CD4-positive, alpha-beta T cell treated with Interleukin-4 for 1 hour (primary cell): Measurements from ENCODE around the gene RIMKLB.

ENCODE experiments used
- DNase-seq, 2 donors: peaks; one replicate each; pipeline ENCODE4 v3.0.0-alpha.2; 2020 to 2022

RIMKLB gene

GRCh38 chr12:8697476-8698131 lies at the start of gene RIMKLB:
Gene RIMKLB, plus strand, starts transcription at chr12:8697991. Its CDS starts 15,876 bp downstream, at chr12:8713867.
- DNase-seq = peak; percentile 78 to 80

- peak in 1 of 2 donors; percentile 13 for DNase-seq
Measured at GRCh38 chr12:8648576-8649205, 49.1 kb upstream of the RIMKLB start.

GRCh38 chr12:8655421-8655820 lies 42.4 kb upstream of the RIMKLB start:
- DNase-seq = no peak

- no peak for DNase-seq
Measured at GRCh38 chr12:8658346-8658745, 39.4 kb upstream of the RIMKLB start.

GRCh38 chr12:8661016-8661415 lies 36.8 kb upstream of the RIMKLB start:
- no peak for DNase-seq

GRCh38 chr12:8661751-8662150 lies 36.0 kb upstream of the RIMKLB start:
- no peak for DNase-seq

GRCh38 chr12:8662593-8662992 lies 35.2 kb upstream of the RIMKLB start, which contains the start of gene MFAP5:
Gene MFAP5, minus strand, starts transcription at chr12:8662826. Its CDS starts 722 bp downstream, at chr12:8662104.
- DNase-seq = no peak

- DNase-seq = no peak
Measured at GRCh38 chr12:8664228-8664913, 33.4 kb upstream of the RIMKLB start.

GRCh38 chr12:8665759-8666158 lies 32.0 kb upstream of the RIMKLB start:
- DNase-seq = no peak

- DNase-seq = no peak
Measured at GRCh38 chr12:8667270-8667669, 30.5 kb upstream of the RIMKLB start.

- DNase-seq = no peak
Measured at GRCh38 chr12:8668441-8668840, 29.4 kb upstream of the RIMKLB start.

- no peak for DNase-seq
Measured at GRCh38 chr12:8672381-8672780, 25.4 kb upstream of the RIMKLB start.

- no peak for DNase-seq
Measured at GRCh38 chr12:8675591-8676036, 22.2 kb upstream of the RIMKLB start.

- DNase-seq = no peak
Measured at GRCh38 chr12:8676651-8677050, 21.1 kb upstream of the RIMKLB start.

GRCh38 chr12:8677362-8677761 lies 20.4 kb upstream of the RIMKLB start:
- DNase-seq = no peak

- no peak for DNase-seq
Measured at GRCh38 chr12:8678661-8679111, 19.1 kb upstream of the RIMKLB start.

- no peak for DNase-seq
Measured at GRCh38 chr12:8680533-8680932, 17.3 kb upstream of the RIMKLB start.

GRCh38 chr12:8681129-8681884 lies 16.5 kb upstream of the RIMKLB start:
- DNase-seq = no peak

GRCh38 chr12:8685051-8685450 lies 12.7 kb upstream of the RIMKLB start:
- DNase-seq = no peak

- no peak for DNase-seq
Measured at GRCh38 chr12:8687846-8688601, 9.8 kb upstream of the RIMKLB start.

- DNase-seq = no peak
Measured at GRCh38 chr12:8689681-8690080, 8.1 kb upstream of the RIMKLB start.

GRCh38 chr12:8692573-8692972 lies 5.2 kb upstream of the RIMKLB start:
- no peak for DNase-seq
